ENCODE measurements around the gene GTF2I. TPM values are rescaled to one million over a fixed set of nuclear protein-coding genes. Genes with fewer than 3 reads are reported as not detected.
A peak's percentile ranks its signal among the peaks of the same experiment; 100 is the strongest.

Gene GTF2I
- 124 TPM for total RNA-seq

- H3K4me1 ChIP-seq, result peaks cover 47% of the 10 kb centered on the region
- H3K36me3 ChIP-seq, result no peaks in the 10 kb centered on the region
- TF ChIP-seq CTCF (IDR thresholded peaks at IDR 0.05) (no peak), POLR2AphosphoS5 (IDR thresholded peaks at IDR 0.05; ENCODE audit: insufficient read depth in 1 of 2, low read depth in 1 of 2) (peak in 1 of 2 donors; percentile 0), POLR2A (IDR thresholded peaks at IDR 0.05) (peak in 1 of 2 donors; percentile 8)
- DNase-seq (ENCODE audit: extremely low spot score in 2 of 2), result no peak
- peak within 1 kb of the TSS; percentile 100 for H3K27ac ChIP-seq
- intact Hi-C loops (cut with DNase I), result loop anchor here (10.0 kb wide), 1 partner anchor 203 kb away; the partner anchor contains the start of gene GTF2IRD1
- H3K27me3 ChIP-seq, result no peaks in the 10 kb centered on the region
- H3K9me3 ChIP-seq, result no peaks in the 10 kb centered on the region
- peak within 1 kb of the TSS; percentile 93 to 99 for H3K4me3 ChIP-seq
Measured at GRCh38 chr7:74657692-74658177, at the start of gene GTF2I. GTF2I (plus strand) TSS chr7:74657718; CDS start chr7:74689129, 31,411 bp downstream.

GRCh38 chr7:74612015-74612829 lies 45.3 kb upstream of the GTF2I start:
- intact Hi-C loops (cut with DNase I), result no loop called here

GRCh38 chr7:74615933-74616780 lies 41.4 kb upstream of the GTF2I start:
- Histone ChIP-seq H3K9me3 (no peaks in the 10 kb centered on the region), H3K36me3 (no peaks in the 10 kb centered on the region), H3K27me3 (no peaks in the 10 kb centered on the region), H3K4me3 (no peak overlapping the region), H3K27ac (no peak overlapping the region), H3K4me1 (peaks cover 14% of the 10 kb centered on the region)
- intact Hi-C loops (cut with DNase I), result no loop called here
- no peak for TF ChIP-seq CTCF (IDR thresholded peaks at IDR 0.05)
- no peak for TF ChIP-seq POLR2A (IDR thresholded peaks at IDR 0.05)
- no peak for TF ChIP-seq POLR2AphosphoS5 (IDR thresholded peaks at IDR 0.05; ENCODE audit: insufficient read depth in 1 of 2, low read depth in 1 of 2)
- DNase-seq (ENCODE audit: extremely low spot score in 2 of 2), result no peak

More at GRCh38 chr7:74612015-74612829, 45.3 kb upstream of the GTF2I start:
- peak; percentile 22 to 42 for TF ChIP-seq POLR2AphosphoS5 (IDR thresholded peaks at IDR 0.05; ENCODE audit: insufficient read depth in 1 of 2, low read depth in 1 of 2)
- TF ChIP-seq POLR2A (IDR thresholded peaks at IDR 0.05), result no peak
- H3K27me3 ChIP-seq, result no peaks in the 10 kb centered on the region
- peaks cover 17% of the 10 kb centered on the region for H3K4me1 ChIP-seq
- DNase-seq (ENCODE audit: extremely low spot score in 2 of 2), result no peak
- H3K4me3 ChIP-seq, result no peak overlapping the region
- no peaks in the 10 kb centered on the region for H3K9me3 ChIP-seq
- H3K27ac ChIP-seq, result peak overlapping the region; percentile 40
- H3K36me3 ChIP-seq, result no peaks in the 10 kb centered on the region

- Histone ChIP-seq H3K9me3 (no peaks in the 10 kb centered on the region), H3K27me3 (no peaks in the 10 kb centered on the region), H3K27ac (no peak overlapping the region), H3K4me3 (no peak overlapping the region), H3K4me1 (peaks cover 13% of the 10 kb centered on the region), H3K36me3 (no peaks in the 10 kb centered on the region)
- DNase-seq (ENCODE audit: extremely low spot score in 2 of 2), result no peak
- intact Hi-C loops (cut with DNase I), result no loop called here
- TF ChIP-seq POLR2AphosphoS5 (IDR thresholded peaks at IDR 0.05; ENCODE audit: insufficient read depth in 1 of 2, low read depth in 1 of 2) (no peak), CTCF (IDR thresholded peaks at IDR 0.05) (no peak), POLR2A (IDR thresholded peaks at IDR 0.05) (no peak)
Measured at GRCh38 chr7:74617180-74617744, 40.3 kb upstream of the GTF2I start.

- TF ChIP-seq POLR2A (IDR thresholded peaks at IDR 0.05) (no peak), POLR2AphosphoS5 (IDR thresholded peaks at IDR 0.05; ENCODE audit: insufficient read depth in 1 of 2, low read depth in 1 of 2) (no peak), CTCF (IDR thresholded peaks at IDR 0.05) (no peak)
- Histone ChIP-seq H3K27me3 (no peaks in the 10 kb centered on the region), H3K27ac (no peak overlapping the region), H3K36me3 (no peaks in the 10 kb centered on the region), H3K4me3 (no peak overlapping the region), H3K9me3 (no peaks in the 10 kb centered on the region), H3K4me1 (peaks cover 6% of the 10 kb centered on the region)
- no peak for DNase-seq (ENCODE audit: extremely low spot score in 2 of 2)
- intact Hi-C loops (cut with DNase I), result no loop called here
Measured at GRCh38 chr7:74619235-74619860, 38.2 kb upstream of the GTF2I start.

Measured in vagina (tissue), 2 donors.